Measurements from ENCODE around the gene FHIT. TPM values are rescaled to one million over a fixed set of nuclear protein-coding genes. Genes with fewer than 3 reads are reported as not detected.
"Not testable (repeated sequence)": the region's sequence is repeated elsewhere in the genome, so short reads cannot be mapped to it uniquely, and the experiment has no call there.

The FHIT gene
- total RNA-seq, 1 donor from 2014 or later = 7.9 TPM

- no peak for DNase-seq (ENCODE audit: low spot score)
These were observed 23.5 kb downstream of the FHIT start for GRCh38 chr3:61227799-61228198.

- no peak for DNase-seq (ENCODE audit: low spot score)
These were observed 25.0 kb downstream of the FHIT start for GRCh38 chr3:61226166-61226686.

DNA sequence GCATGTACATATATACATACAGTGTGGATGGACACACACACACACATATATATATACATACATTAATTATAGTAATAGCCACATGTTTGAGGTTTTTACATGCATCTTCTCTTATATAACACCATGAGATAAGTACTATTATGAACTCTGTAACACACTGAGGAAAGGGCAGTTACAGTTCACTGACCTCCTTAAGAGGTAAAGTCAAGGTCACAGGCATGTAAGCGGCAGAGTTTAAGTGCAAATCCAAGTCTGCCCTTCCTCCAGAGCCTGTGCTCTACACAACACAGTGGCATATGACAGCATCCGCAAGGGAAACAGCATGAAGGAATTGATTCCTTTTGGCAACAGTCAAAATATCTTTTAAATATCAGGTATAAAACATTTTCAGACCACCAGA, 26.4 kb downstream of the FHIT start:
- no peak for DNase-seq (ENCODE audit: low spot score)

DNA sequence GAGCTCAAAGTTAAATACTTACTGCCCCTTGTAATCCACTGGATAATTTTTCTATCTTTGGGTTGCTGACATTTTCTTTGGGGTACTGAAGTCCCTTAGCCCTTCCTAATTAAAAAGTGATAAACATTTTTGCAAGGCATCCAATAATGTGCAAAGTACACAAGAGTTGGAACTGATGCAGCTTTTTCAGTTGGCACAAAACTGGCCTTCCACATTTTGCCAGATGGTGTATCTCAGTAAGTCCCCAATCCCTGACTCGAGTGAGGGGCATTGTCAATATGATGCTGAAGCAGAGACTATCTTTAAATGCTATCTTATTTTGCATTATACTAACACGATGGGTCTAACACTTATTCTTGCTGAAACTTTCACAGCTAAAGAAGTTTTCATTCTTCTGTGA, 27.8 kb downstream of the FHIT start:
- no peak for DNase-seq (ENCODE audit: low spot score)

- DNase-seq (ENCODE audit: low spot score) = no peak
These were observed 28.8 kb downstream of the FHIT start for GRCh38 chr3:61222467-61222866.

DNA sequence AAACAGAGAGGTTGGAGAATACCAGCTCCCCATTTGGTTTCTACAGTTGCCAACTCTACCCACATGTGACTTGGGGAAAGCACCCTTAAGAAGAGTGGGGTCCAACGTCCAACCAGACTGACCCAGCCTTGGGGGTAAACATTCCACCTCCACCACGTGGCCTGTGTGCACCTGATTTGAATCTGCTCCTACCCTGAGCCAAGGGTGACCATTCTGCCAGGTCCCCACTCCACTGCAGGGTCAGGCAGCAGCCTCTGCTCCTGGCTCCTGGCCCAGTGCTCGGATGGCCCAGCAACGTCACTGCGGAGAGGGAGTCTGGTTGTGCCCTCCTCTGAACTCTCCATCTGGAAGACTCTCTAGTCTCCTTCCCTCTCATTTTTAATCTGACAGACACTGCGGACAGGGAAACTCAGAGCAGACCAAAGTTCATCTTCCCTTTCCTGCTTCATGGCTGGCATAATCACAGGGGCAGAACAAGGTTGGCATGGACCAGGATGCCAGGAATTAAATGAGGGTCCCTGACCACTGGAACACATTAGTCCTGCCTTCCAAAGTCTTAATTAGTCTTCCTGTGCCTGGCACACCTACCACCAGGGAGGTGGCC, 29.4 kb downstream of the FHIT start:
- DNase-seq (ENCODE audit: low spot score) = no peak

DNA sequence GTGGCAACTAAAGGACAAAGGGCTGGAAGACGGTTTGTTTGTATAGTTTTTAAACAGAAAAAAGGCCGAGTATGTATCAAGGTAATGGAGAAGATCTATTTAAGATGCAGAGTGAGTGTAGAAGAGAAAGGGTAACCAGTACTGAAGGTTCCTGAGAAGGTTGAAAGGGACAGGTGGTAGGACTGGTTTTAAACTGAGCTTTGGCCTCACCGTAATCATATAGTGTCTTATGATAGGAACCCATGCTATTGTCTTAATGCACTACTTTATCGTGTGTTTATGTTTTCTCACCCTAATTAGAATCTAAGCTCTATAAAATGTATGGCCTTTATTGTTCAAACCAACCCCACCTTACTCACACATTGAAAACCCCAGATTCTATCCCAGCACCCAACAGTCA, 32.7 kb downstream of the FHIT start:
- DNase-seq (ENCODE audit: low spot score) = no peak

DNA sequence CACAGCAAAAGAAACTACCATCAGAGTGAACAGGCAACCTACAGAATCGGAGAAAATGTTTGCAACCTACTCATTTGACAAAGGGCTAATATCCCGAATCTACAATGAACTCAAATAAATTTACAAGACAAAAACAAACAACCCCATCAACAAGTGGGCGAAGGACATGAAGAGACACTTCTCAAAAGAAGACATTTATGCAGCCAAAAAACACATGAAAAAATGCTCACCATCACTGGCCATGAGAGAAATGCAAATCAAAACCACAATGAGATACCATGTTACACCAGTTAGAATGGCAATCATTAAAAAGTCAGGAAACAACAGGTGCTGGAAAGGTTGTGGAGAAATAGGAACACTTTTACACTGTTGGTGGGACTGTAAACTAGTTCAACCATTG, 35.1 kb downstream of the FHIT start:
- DNase-seq (ENCODE audit: low spot score) = not testable (repeated sequence)

GRCh38 chr3:61202086-61202485, 49.2 kb downstream of the FHIT start:
- no peak for DNase-seq (ENCODE audit: low spot score)

GRCh38 chr3:61201071-61201470, 50.2 kb downstream of the FHIT start:
- no peak for DNase-seq (ENCODE audit: low spot score)

DNA sequence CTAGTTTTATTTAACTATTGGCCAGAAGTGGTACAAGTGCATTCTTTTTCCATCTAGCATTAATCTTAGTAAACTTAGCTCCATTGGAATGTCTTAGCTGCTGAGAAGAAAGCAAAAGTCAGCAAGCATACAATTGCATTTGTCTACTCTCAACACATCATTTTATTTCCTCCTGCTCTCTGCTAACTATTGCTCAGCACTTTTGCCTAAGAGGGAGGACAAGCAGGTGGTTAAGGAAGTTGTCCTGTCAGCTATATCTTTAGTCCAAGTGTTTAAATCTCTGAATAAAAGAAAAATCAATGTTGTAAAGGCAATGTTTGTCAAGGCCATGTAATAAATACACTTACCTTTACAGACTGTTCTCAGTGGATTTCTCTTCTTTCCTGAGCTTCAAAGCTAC, 51.0 kb downstream of the FHIT start:
- no peak for DNase-seq (ENCODE audit: low spot score)

DNA sequence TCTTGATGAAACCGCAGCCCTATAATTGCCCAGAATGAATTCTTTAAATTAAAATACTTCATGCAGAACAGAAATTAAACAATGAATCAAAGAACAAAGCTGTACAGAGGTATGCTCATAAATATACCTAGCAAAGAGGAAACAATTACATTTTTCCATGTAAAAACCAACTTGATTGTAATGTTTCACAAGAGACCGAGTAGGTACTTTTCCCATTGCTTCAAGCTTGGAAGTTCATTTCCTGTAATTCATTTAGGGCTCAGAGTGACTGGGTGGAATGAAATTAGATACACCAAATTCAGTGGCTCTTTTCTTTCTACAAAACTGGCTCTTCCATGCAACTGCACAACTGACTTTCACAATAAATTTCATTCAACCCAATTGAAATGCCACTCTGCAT, 51.4 kb downstream of the FHIT start:
- no peak for DNase-seq (ENCODE audit: low spot score)

DNA sequence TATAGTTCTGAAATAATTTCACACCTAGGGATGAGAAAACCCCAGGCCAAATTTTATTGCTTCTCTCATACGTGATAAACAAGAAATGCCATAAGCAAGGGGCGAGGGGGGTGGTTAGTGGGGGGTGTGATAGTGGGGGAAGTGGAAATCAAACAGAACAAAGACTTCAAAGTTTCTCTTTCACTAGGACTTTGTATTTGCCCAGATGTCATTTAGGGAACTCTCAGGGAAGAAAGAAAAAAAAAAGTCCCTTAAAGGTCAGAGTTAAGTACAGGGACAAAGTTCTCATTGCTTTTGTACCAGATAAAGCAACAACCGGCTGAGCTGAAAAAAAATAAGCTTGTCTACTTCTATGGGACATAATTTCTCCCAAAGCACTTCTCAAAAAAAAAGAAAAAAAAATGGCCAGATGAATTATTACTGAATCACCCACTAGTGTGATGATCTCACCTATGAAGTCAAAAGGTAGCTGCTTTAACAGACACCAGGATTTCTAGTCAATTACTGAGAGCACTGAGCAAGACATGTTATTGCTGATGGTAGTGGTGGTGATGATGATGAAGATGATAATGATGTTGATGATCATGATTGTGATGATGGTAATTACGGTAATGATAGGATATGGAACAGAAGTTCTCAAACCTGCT, 56.2 kb downstream of the FHIT start:
- no peak for DNase-seq (ENCODE audit: low spot score)

- no peak for DNase-seq (ENCODE audit: low spot score)
These were observed 59.0 kb downstream of the FHIT start for GRCh38 chr3:61192222-61192621.

DNA sequence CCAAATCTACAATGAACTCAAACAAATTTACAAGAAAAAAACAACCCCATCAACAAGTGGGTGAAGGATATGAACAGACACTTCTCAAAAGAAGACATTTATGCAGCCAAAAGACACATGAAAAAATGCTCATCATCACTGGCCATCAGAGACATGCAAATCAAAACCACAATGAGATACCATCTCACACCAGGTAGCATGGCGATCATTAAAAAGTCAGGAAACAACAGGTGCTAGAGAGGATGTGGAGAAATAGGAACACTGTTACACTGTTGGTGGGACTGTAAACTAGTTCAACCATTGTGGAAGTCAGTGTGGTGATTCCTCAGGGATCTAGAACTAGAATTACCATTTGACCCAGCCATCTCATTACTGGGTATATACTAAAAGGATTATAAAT, 61.0 kb downstream of the FHIT start:
- DNase-seq (ENCODE audit: low spot score) = not testable (repeated sequence)

DNA sequence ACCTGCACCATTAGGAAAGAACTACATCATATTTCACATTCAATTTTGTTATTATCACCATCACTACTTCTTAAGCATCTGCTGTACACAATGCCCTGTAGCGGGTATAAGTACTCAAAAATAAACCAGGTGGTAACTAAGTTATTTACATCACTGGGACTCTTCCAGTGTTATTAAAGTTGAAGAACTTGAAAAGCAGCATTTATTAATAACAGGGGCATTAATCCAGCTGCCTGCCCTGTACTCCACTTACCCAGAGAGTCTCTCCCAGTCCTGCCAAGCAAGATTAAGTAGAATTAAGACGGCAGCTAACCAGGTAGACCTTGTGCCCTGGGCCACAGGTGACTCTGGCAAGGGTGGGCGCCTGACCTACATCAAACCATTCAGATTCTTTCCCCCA, 65.2 kb downstream of the FHIT start:
- DNase-seq (ENCODE audit: low spot score) = no peak

GRCh38 chr3:61184956-61185355, 66.3 kb downstream of the FHIT start:
- peak; percentile 71 for DNase-seq (ENCODE audit: low spot score)

GRCh38 chr3:61182662-61183061, 68.6 kb downstream of the FHIT start:
- DNase-seq (ENCODE audit: low spot score) = no peak

DNA sequence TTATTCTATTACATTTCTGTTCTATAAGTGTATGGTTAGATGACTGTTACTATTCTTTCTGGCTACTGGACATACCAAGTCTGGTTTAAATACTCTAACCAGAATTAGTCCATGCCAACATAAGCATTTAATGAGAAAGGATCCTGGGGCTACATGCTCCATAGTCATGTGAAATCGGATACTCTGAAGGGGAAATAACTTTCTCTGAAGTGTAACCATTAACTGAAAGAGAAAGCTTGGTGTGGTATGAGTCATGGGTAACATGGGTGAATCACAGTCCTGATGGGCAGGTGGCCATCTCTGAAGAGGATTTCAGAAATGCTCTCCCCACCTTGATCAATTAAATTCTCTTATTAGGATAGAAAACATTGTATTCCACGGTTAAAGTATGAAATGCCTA, 69.4 kb downstream of the FHIT start:
- DNase-seq (ENCODE audit: low spot score) = no peak

DNA sequence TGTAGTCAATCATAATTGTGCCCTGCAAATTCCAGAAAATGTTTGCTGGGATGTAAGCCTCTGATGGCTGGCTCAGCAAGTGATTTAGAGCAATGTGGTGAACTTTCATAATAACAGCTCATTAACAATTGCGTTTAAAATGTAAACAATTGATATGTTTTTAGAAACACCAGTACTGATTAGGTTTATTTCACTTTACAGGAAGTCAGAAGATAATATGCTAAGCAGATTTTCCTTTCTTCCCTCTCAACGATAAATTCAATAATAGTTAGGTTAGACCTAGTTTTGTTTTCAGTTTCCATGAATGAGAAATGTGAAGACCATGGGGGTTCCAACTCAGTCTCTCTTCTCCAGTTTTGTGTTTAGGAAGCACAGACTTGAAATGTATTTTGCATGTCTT, 71.0 kb downstream of the FHIT start:
- no peak for DNase-seq (ENCODE audit: low spot score)

DNA sequence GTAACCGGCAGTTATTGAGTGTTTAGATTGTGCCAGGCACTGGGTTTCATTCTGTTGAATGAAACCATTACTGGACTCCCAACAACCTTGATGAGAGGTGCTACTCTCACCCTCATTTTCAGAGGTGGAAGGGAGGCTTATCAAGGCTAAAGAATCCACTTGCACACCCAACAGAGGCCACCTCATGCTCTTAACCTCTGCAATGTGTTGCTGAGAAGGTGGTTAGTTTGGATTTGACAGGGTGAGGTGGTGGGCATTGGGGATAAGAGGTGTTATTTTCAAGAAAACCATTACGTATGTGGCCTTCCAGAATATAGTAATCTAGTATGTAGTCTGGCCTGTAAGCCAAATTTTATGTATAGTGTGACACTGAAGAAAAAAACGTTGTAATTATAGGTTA, 73.1 kb downstream of the FHIT start:
- no peak for DNase-seq (ENCODE audit: low spot score)

GRCh38 chr3:61177450-61177849, 73.8 kb downstream of the FHIT start:
- DNase-seq (ENCODE audit: low spot score) = no peak

DNA sequence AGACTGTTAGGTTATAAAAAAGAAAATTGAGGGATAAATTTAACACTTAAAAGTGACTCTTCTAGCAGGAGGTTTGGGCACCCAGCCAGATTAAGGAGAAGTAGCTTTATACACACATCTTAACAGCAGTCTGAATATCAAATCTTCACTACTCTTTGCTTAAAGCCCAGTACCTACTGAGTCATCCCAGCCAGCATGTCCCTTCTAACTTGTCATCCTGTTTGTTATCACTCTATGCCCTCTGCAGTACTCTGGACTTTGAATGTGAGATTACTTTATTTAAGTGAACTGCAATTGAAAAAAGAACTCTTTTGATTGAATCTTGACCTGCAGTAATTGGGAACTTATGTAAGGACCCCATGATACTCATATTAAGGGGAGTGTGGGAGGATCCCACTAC, 77.6 kb downstream of the FHIT start:
- DNase-seq (ENCODE audit: low spot score) = no peak

- no peak for DNase-seq (ENCODE audit: low spot score)
These were observed 78.6 kb downstream of the FHIT start for GRCh38 chr3:61172684-61173083.

Data from umbilical cord (tissue), 2 donors.